ENCODE results near the gene PLEK. TPM values are rescaled to one million over a fixed set of nuclear protein-coding genes. Genes with fewer than 3 reads are reported as not detected.
A peak's percentile ranks its signal among the peaks of the same experiment; 100 is the strongest.

The PLEK gene
- polyA plus RNA-seq, 4 donors = 2.5 to 6.6 (median 5.3) TPM

- Histone ChIP-seq H3K36me3 (ENCODE audit: control insufficient read depth in 3 of 3, insufficient read depth in 2 of 3, low read depth in 1 of 3, low read length in 3 of 3) (no peaks in the 10 kb centered on the region), H3K27me3 (ENCODE audit: control insufficient read depth in 3 of 3, insufficient read depth in 3 of 3, low read length in 3 of 3) (peaks cover 0 to 7% (median 0%) of the 10 kb centered on the region in 3 donors), H3K4me1 (ENCODE audit: control insufficient read depth in 3 of 3, insufficient read depth in 2 of 3, low read depth in 1 of 3, low read length in 2 of 3) (no peaks in the 10 kb centered on the region), H3K27ac (ENCODE audit: low read depth in 1 of 3, low read length in 2 of 3) (no peak overlapping the region), H3K4me3 (ENCODE audit: low read depth in 1 of 3, low read length in 3 of 3) (no peak overlapping the region), H3K9me3 (ENCODE audit: control insufficient read depth in 2 of 2, insufficient read depth in 1 of 2, low read depth in 1 of 2, low read length in 1 of 2) (no peaks in the 10 kb centered on the region)
- no peak for DNase-seq
- no peak for FAIRE-seq
- 65 to 73% (median 72%) methylated on average over 5 of the region's 5 CpGs for WGBS, 3 donors
Measured at GRCh38 chr2:68384485-68385107, 19.5 kb downstream of the PLEK start.

- Histone ChIP-seq H3K36me3 (ENCODE audit: control insufficient read depth in 3 of 3, insufficient read depth in 2 of 3, low read depth in 1 of 3, low read length in 3 of 3) (no peaks in the 10 kb centered on the region), H3K27me3 (ENCODE audit: control insufficient read depth in 3 of 3, insufficient read depth in 3 of 3, low read length in 3 of 3) (peaks cover 0 to 7% (median 0%) of the 10 kb centered on the region in 3 donors), H3K9me3 (ENCODE audit: control insufficient read depth in 2 of 2, insufficient read depth in 1 of 2, low read depth in 1 of 2, low read length in 1 of 2) (no peaks in the 10 kb centered on the region), H3K27ac (ENCODE audit: low read depth in 1 of 3, low read length in 2 of 3) (no peak overlapping the region), H3K4me3 (ENCODE audit: low read depth in 1 of 3, low read length in 3 of 3) (no peak overlapping the region), H3K4me1 (ENCODE audit: control insufficient read depth in 3 of 3, insufficient read depth in 2 of 3, low read depth in 1 of 3, low read length in 2 of 3) (no peaks in the 10 kb centered on the region)
- 58 to 68% (median 62%) methylated on average over 2 of the region's 2 CpGs for WGBS, 3 donors
- DNase-seq = no peak
- no peak for FAIRE-seq
Measured at GRCh38 chr2:68385220-68385906, 20.3 kb downstream of the PLEK start.

- FAIRE-seq (peak; percentile 5), DNase-seq (no peak)
- no peaks in the 10 kb centered on the region for H3K4me1 ChIP-seq (ENCODE audit: control insufficient read depth in 3 of 3, insufficient read depth in 2 of 3, low read depth in 1 of 3, low read length in 2 of 3)
- no peak overlapping the region for H3K27ac ChIP-seq (ENCODE audit: low read depth in 1 of 3, low read length in 2 of 3)
- no peaks in the 10 kb centered on the region for H3K36me3 ChIP-seq (ENCODE audit: control insufficient read depth in 3 of 3, insufficient read depth in 2 of 3, low read depth in 1 of 3, low read length in 3 of 3)
- no peak overlapping the region for H3K4me3 ChIP-seq (ENCODE audit: low read depth in 1 of 3, low read length in 3 of 3)
- no peaks in the 10 kb centered on the region for H3K9me3 ChIP-seq (ENCODE audit: control insufficient read depth in 2 of 2, insufficient read depth in 1 of 2, low read depth in 1 of 2, low read length in 1 of 2)
- peaks cover 0 to 7% (median 0%) of the 10 kb centered on the region in 3 donors for H3K27me3 ChIP-seq (ENCODE audit: control insufficient read depth in 3 of 3, insufficient read depth in 3 of 3, low read length in 3 of 3)
- WGBS, 3 donors = 80 to 85% (median 80%) methylated on average over 1 of the region's 1 CpG
Measured at GRCh38 chr2:68385907-68386287, 20.8 kb downstream of the PLEK start.

GRCh38 chr2:68386365-68386764 lies 21.3 kb downstream of the PLEK start:
- WGBS, 3 donors = 75 to 81% (median 76%) methylated on average over 5 of the region's 5 CpGs
- Histone ChIP-seq H3K27ac (ENCODE audit: low read depth in 1 of 3, low read length in 2 of 3) (no peak overlapping the region), H3K9me3 (ENCODE audit: control insufficient read depth in 2 of 2, insufficient read depth in 1 of 2, low read depth in 1 of 2, low read length in 1 of 2) (no peaks in the 10 kb centered on the region), H3K4me3 (ENCODE audit: low read depth in 1 of 3, low read length in 3 of 3) (no peak overlapping the region), H3K4me1 (ENCODE audit: control insufficient read depth in 3 of 3, insufficient read depth in 2 of 3, low read depth in 1 of 3, low read length in 2 of 3) (no peaks in the 10 kb centered on the region), H3K27me3 (ENCODE audit: control insufficient read depth in 3 of 3, insufficient read depth in 3 of 3, low read length in 3 of 3) (peaks cover 0 to 7% (median 0%) of the 10 kb centered on the region in 3 donors), H3K36me3 (ENCODE audit: control insufficient read depth in 3 of 3, insufficient read depth in 2 of 3, low read depth in 1 of 3, low read length in 3 of 3) (no peaks in the 10 kb centered on the region)
- DNase-seq (no peak), FAIRE-seq (no peak)

- no peak for FAIRE-seq
Measured at GRCh38 chr2:68387408-68388350, 22.6 kb downstream of the PLEK start.

GRCh38 chr2:68388358-68388757 lies 23.3 kb downstream of the PLEK start:
- peaks cover 0 to 6% (median 0%) of the 10 kb centered on the region in 3 donors for H3K27me3 ChIP-seq (ENCODE audit: control insufficient read depth in 3 of 3, insufficient read depth in 3 of 3, low read length in 3 of 3)
- no peaks in the 10 kb centered on the region for H3K36me3 ChIP-seq (ENCODE audit: control insufficient read depth in 3 of 3, insufficient read depth in 2 of 3, low read depth in 1 of 3, low read length in 3 of 3)
- no peak for FAIRE-seq
- DNase-seq = no peak
- H3K27ac ChIP-seq (ENCODE audit: low read depth in 1 of 3, low read length in 2 of 3) = peak overlapping the region in 1 of 3 donors; percentile 56
- no peak overlapping the region for H3K4me3 ChIP-seq (ENCODE audit: low read depth in 1 of 3, low read length in 3 of 3)
- no peaks in the 10 kb centered on the region for H3K9me3 ChIP-seq (ENCODE audit: control insufficient read depth in 2 of 2, insufficient read depth in 1 of 2, low read depth in 1 of 2, low read length in 1 of 2)
- H3K4me1 ChIP-seq (ENCODE audit: control insufficient read depth in 3 of 3, insufficient read depth in 2 of 3, low read depth in 1 of 3, low read length in 2 of 3) = no peaks in the 10 kb centered on the region

More at GRCh38 chr2:68387408-68388350, 22.6 kb downstream of the PLEK start:
- WGBS, 3 donors = 30 to 48% (median 42%) methylated on average over 5 of the region's 5 CpGs
- no peak for DNase-seq
- Histone ChIP-seq H3K36me3 (ENCODE audit: control insufficient read depth in 3 of 3, insufficient read depth in 2 of 3, low read depth in 1 of 3, low read length in 3 of 3) (no peaks in the 10 kb centered on the region), H3K27ac (ENCODE audit: low read depth in 1 of 3, low read length in 2 of 3) (peak overlapping the region in 1 of 3 donors; percentile 56), H3K9me3 (ENCODE audit: control insufficient read depth in 2 of 2, insufficient read depth in 1 of 2, low read depth in 1 of 2, low read length in 1 of 2) (no peaks in the 10 kb centered on the region), H3K4me1 (ENCODE audit: control insufficient read depth in 3 of 3, insufficient read depth in 2 of 3, low read depth in 1 of 3, low read length in 2 of 3) (no peaks in the 10 kb centered on the region), H3K4me3 (ENCODE audit: low read depth in 1 of 3, low read length in 3 of 3) (no peak overlapping the region), H3K27me3 (ENCODE audit: control insufficient read depth in 3 of 3, insufficient read depth in 3 of 3, low read length in 3 of 3) (peaks cover 0 to 7% (median 0%) of the 10 kb centered on the region in 3 donors)

GRCh38 chr2:68388772-68389171 lies 23.7 kb downstream of the PLEK start:
- H3K27ac ChIP-seq (ENCODE audit: low read depth in 1 of 3, low read length in 2 of 3) = no peak overlapping the region
- DNase-seq (no peak), FAIRE-seq (no peak)
- 67 to 90% (median 83%) methylated on average over 1 of the region's 1 CpG for WGBS, 3 donors
- no peaks in the 10 kb centered on the region for H3K4me1 ChIP-seq (ENCODE audit: control insufficient read depth in 3 of 3, insufficient read depth in 2 of 3, low read depth in 1 of 3, low read length in 2 of 3)
- H3K4me3 ChIP-seq (ENCODE audit: low read depth in 1 of 3, low read length in 3 of 3) = no peak overlapping the region
- peaks cover 0 to 4% (median 0%) of the 10 kb centered on the region in 3 donors for H3K27me3 ChIP-seq (ENCODE audit: control insufficient read depth in 3 of 3, insufficient read depth in 3 of 3, low read length in 3 of 3)
- H3K9me3 ChIP-seq (ENCODE audit: control insufficient read depth in 2 of 2, insufficient read depth in 1 of 2, low read depth in 1 of 2, low read length in 1 of 2) = no peaks in the 10 kb centered on the region
- no peaks in the 10 kb centered on the region for H3K36me3 ChIP-seq (ENCODE audit: control insufficient read depth in 3 of 3, insufficient read depth in 2 of 3, low read depth in 1 of 3, low read length in 3 of 3)

- Histone ChIP-seq H3K9me3 (ENCODE audit: control insufficient read depth in 2 of 2, insufficient read depth in 1 of 2, low read depth in 1 of 2, low read length in 1 of 2) (no peaks in the 10 kb centered on the region), H3K36me3 (ENCODE audit: control insufficient read depth in 3 of 3, insufficient read depth in 2 of 3, low read depth in 1 of 3, low read length in 3 of 3) (no peaks in the 10 kb centered on the region), H3K4me3 (ENCODE audit: low read depth in 1 of 3, low read length in 3 of 3) (no peak overlapping the region), H3K27ac (ENCODE audit: low read depth in 1 of 3, low read length in 2 of 3) (no peak overlapping the region), H3K4me1 (ENCODE audit: control insufficient read depth in 3 of 3, insufficient read depth in 2 of 3, low read depth in 1 of 3, low read length in 2 of 3) (no peaks in the 10 kb centered on the region), H3K27me3 (ENCODE audit: control insufficient read depth in 3 of 3, insufficient read depth in 3 of 3, low read length in 3 of 3) (peaks cover 0 to 4% (median 0%) of the 10 kb centered on the region in 3 donors)
- 52 to 71% (median 71%) methylated on average over 2 of the region's 2 CpGs for WGBS, 3 donors
- DNase-seq (no peak), FAIRE-seq (no peak)
Measured at GRCh38 chr2:68390114-68390513, 25.0 kb downstream of the PLEK start.
